ENCODE data around the gene ODF2.
"Not testable (repeated sequence)": the region's sequence is repeated elsewhere in the genome, so short reads cannot be mapped to it uniquely, and the experiment has no call there.

Gene ODF2

DNA sequence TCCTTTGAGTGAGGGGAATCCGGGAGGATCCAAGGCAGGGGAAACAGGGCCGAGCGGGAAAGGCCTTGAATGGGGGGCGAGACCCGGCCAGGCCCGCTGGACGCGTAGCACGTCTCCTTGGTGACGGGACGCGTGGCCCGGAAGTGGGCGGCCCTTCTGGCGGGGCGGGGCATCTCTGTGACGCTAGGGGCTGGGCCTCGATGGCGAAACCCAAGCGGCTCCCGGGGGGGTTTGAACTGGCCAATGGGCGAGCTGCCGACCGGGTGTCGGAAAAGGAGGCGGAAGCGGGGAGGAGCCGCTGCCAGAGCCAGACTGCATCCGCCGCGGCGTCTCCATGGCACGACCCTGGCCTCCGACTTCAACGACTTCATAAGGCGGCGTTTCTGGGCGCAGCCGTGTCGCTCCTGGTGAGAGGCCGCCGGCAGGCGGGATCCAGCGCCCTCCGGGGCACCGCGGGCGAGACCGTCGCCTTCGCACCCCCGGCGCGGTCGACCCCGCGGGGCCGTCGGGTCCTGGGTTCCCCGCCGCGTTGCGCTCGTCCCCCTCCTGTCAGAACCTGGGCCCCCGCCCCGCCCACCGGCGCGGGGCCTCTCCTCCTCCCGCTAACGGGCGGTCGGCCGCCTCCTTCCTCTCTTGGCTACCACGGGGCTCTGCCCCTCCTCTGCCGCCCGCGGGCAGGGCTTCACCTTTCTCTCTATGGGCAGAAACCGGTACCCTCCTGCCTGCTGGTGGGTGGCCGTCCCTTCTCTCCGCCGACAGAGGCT lies at the start of gene ODF2:
TSS of gene ODF2 (plus strand) at position 158 of the 764 bp plus-strand sequence. CDS start at position 244, 86 bp downstream.
- in situ Hi-C loops (cut with HindIII; ENCODE audit: low sequenced_read_pairs), result loop anchor here (5.0 kb wide), 1 partner anchor 96 kb away; the partner anchor contains the start of gene SPTAN1

DNA sequence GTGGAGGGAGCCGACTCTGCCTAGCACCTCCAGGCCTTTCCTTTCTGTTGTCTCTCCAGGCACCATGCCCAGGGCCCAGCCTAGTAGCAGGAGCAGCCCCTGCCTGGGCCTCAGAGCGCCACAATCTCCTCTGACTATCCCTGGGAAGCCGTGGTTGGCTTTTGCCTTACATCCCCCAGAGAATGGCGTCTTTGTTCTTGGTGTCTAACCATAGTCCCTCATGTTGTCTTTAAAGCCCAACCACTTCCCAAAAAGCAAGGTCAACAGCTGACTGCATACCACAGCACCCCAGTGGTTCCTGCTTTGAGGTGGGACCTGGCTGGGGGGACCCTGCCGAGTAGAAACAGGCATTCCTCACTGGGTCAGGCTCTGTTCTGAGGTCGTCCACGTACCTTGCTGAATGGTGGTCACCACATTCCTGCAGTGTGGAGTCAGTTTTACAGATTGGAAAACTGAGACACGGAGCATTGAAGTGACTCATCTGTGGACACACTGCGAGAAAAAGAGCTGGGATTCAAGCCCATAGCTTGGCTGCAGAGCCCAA lies 48.9 kb upstream of the ODF2 start:
- in situ Hi-C loops (cut with HindIII; ENCODE audit: low sequenced_read_pairs), result no loop called here

DNA sequence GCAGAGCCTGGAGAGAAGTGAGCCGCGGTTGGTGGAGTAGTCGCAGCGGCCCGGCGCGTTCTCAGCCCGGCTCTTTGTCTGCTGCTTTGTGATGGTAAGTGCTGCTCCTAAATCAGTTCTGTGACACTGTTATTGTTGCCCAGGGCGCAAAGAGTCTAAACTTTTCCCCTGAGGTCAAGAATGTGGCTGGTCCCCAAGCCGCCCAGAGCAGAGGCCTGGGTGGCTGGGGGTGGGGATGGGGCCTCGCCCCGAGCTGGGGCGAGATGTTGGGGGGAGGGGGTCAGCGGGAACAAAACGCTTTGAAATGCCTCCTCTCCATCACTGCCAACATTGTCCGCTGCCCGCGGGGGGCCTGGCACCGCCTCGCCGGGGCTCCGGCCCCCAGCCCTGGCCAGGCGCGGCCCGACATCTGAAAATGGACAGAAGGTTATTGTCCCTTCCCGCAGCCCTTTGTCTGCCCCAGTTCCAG lies 46.8 kb upstream of the ODF2 start:
- in situ Hi-C loops (cut with HindIII; ENCODE audit: low sequenced_read_pairs), result no loop called here

DNA sequence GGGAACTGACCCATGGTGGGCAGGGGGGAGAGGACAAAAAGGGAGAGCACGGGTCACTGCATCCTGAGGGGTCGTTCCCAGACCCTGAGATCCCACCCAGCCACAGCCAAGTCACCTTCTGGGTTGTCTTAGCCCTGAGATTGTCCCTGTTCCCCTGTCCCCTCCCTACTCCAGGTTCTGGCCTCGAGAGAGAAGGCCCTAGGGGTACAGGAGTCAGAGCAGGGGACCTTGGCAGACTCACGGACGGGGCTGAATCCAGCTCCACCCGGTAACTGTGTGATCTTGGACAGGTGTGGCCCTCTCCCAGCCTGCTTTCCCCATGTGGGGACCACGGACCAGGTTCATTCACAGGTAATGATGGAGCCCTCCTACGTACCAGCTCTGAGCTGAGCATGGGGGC lies 46.4 kb upstream of the ODF2 start:
- in situ Hi-C loops (cut with HindIII; ENCODE audit: low sequenced_read_pairs), result no loop called here

DNA sequence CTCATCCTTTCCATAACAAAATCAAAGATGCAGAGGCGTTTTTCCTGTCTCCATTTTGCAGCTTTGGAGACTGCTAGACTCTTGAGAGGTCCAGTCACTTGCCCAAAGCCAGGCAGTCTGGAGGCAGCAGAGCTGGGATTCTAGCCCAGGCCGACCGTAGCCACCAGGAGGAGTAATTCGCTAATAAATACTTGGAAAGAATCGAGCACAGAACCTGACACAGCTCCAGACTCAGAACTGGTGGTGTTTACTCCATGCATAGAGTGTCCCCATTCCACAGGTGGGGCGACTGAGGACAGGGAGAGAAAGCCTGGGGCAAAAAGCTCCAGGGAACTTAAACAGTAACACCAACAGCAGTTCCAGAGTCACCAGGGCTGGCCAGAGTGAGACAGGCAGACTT lies 45.8 kb upstream of the ODF2 start:
- in situ Hi-C loops (cut with HindIII; ENCODE audit: low sequenced_read_pairs), result no loop called here

DNA sequence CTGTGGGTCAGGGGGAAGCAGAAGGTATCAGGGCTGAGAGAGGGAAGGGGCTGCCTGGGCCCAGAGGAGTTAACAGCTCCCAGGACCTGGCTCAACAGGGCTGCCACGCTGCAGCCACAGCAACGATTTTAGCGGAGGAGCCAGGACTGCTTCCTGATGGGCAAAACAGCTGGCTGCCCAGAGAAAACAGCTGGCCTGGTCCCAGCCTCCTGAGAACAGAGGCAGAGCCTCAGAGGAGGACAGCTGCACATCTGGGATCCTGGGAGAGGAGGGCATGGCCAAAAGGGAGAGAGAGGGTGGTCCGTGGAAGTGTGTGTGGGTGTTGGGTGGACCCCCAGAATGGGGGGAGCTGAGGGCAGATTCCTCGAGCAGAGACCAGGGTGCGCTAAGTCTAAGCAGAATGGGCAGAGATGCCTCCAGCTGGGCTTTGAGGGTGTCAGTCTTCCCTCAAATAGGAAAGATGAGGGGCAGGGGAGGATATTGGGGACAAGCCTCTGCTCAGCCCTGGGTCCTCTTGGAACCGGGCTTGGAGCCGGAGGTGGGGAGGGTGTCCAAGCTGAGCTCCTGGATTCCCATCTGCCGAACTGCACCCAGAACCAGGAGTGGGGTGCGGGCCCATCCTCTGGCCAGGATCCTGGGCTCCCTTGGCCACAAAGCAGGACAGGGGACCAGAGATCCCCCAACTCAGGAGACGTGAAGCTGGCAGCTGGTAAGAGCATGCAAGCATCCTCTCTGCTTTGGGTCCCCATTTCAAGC lies 44.3 kb upstream of the ODF2 start:
- in situ Hi-C loops (cut with HindIII; ENCODE audit: low sequenced_read_pairs), result no loop called here

DNA sequence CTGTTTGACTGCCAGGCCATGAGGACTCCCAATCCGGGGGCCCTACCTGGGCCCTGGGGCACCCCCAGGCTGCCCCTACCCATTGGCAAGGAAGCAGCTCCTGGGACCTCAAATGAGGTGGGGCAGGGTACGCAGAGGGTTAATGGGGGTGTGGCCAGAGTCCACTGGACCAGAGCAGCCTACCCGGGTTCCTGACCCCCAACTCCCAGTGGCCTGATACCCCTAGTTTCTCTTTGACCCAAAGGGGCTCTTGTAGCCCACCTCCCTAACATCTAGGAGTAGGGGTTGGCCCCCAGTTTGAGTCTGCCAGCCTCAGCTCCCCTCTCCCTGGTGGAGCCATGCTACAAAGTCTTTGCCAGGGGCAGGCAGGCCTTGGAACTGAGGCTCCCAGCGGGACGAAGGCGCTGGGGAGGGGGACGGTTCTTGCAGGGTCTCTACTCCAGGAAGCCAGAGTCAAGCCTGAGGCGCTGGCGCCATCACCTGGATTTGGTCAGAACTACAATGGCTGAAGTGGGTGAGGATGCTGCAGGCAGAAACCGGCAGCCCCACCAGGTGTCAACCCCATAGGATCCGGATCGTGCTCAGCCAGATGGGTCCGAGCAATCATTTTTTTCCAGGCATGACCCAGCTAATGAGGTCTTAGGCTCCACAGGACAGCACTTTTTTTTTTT lies 43.6 kb upstream of the ODF2 start:
- in situ Hi-C loops (cut with HindIII; ENCODE audit: low sequenced_read_pairs), result no loop called here

DNA sequence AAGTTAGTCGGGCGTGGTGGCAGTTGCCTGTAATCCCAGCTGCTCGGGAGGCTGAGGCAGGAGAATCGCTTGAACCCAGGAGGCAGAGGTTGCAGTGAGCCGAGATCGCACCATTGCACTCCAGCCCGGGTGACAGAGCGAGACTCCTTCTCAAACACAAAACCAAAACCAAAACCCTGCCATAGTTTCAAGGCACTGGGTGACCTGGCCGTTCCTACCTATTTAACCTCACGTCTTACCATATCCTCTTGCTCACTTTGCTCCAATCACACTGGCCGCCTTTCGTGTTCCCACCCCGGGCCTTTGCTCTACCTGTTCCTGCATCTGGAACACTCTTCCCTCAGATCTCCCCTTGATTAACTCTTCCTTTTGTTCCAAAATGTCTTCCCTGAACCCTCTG lies 42.1 kb upstream of the ODF2 start:
- in situ Hi-C loops (cut with HindIII; ENCODE audit: low sequenced_read_pairs), result not testable (repeated sequence)

DNA sequence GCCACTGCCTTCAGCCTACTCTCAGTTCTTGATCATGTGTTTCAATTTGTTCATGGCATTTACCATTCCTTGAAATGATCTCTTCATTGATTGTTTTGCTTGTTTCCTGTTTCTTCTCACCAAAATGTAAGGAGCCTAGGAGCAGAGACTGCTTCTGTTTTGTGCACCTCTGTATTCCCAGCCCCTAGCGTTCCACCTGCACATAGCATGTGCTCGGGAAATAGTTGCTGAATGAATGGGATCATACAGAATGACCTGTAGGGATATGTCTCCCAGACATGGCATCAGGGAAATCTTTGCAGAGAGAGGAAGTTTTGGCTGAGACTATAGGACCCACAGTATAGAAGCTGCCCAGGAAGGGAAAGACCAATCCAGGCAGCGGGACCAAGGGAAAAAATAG lies 41.3 kb upstream of the ODF2 start:
- in situ Hi-C loops (cut with HindIII; ENCODE audit: low sequenced_read_pairs), result no loop called here

DNA sequence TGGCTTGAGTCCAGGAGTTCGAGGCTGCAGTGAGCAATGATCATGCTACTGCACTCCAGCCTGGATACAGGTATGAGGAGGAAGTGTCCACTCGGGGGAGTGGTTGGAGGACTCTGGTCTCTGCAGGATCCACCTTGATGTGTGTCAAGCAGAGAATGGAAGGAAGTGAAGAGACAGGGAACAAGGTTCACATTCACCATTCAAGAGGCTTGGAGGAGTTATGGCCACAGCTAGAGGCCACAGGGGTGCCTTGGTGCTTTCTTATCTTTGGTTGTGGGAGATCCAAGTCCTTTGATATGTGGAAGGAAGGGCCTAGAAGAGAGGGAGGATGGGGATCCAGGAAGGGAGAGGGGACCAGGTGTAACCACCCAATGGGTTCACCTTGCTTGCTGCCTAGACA lies 40.5 kb upstream of the ODF2 start:
- in situ Hi-C loops (cut with HindIII; ENCODE audit: low sequenced_read_pairs), result no loop called here

DNA sequence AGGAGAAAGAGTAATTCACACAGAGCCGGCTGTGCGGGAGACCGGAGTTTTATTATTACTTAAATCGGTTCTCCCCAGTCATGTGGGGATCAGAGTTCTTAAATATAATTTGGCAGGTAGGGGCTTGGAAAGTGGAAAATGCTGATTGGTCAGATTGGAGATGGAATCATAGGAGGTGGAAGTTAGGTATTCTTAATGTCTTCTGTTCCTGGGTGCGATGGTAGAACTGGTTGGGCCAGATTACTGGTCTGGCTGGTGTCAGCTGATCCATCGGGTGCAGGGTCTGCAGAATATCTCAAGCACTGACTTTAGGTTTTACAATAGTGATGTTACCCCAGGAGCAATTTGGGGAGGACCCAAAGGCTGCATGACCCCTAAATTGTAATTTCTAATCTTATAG lies 39.8 kb upstream of the ODF2 start:
- in situ Hi-C loops (cut with HindIII; ENCODE audit: low sequenced_read_pairs), result no loop called here

DNA sequence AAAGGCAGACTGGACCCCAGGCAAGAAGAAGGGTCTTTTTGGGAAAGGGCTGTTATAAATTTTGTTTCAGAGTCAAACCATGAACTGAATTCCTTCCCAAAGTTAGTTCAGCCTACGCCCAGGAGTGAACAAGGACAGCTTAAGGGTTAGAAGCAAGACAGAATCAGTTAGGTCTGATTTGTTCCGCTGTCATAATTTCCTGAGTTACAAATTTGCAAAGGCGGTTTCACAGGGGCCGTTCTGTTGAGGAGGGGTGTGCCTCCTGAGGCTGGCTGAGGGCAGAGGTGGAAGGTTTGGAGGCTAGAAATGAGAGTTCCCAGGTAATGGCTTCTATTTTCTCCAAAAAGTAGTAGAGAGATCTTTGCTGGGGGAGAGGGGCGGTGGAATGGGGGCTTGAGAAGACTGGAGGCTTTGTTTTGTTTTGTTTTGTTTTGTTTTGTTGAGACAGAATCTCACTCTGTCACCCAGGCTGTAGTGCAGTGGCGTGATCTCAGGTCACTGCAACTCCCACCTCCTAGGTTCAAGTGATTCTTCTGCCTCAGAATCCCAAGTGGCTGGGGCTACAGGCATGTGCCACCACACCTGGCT lies 39.3 kb upstream of the ODF2 start:
- in situ Hi-C loops (cut with HindIII; ENCODE audit: low sequenced_read_pairs), result no loop called here

DNA sequence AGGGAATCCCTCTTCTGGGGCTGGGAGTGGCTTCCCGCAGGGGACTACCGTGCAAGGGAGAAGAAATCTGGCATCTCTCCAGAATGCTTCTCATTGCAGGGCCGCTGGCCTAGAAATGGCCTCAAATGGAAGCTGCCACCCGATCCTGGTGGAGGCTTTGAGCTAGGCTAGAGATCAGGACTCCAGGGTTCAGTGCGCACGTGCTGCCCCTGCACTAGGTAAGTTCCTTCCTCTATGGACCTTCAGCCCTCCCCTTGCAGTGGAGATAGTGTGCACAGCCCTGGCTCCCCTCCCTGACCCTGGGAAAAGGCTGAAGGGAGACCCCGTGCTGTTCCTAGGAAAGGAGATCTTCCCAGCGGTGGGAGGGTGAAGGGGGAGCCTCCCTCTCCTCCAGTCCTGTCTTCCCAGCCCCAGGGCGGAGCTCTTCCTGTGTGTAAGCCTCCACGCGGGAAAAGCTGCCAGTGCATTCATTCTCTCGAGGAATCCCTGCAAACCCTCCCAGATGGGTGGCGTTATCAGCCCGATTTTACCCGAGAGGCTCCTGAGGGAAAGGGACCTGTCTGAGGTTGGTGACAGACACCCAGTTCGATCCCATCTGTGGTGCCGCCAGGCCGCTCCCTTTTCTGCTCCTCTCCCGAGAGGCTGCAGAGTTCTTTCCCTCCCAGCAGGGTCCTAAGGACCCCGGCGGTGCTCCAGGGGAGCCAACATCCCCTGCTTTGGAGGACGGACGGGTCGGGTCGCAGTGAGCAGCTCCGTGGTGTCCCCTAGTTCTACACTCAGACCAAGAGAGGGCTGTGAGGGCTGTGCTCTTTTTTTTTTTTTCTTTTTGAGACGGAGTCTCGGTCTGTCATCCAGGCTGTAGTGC lies 36.5 kb upstream of the ODF2 start:
- in situ Hi-C loops (cut with HindIII; ENCODE audit: low sequenced_read_pairs), result no loop called here

DNA sequence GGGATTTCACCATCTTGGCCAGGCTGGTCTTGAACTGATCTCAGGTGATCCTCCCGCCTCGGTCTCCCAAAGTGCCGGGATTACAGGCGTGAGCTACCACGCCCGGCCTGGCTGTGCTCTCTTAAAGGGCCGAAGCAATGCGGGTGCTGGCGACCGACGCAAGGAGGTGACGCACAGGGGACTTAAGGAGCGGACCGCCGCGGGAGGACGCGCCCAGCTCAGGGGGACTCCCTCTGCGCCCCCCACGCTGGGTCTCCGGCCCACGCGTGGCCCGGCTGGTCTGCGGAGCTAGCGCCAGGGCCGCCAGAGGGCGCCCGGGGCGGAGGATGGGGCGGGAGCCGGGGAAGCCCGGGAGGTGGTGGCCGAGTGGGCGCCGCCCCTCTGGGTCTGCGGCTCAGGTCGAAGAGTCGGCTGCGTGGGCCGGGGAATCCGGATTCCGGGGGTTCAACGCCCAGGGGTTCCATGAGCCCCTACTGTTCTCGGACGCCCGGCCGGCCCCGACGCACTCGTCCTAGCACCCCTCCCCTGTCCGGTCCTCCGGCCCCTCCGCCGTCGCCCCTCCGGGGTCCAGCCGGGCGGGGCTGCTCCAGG lies 35.7 kb upstream of the ODF2 start:
- in situ Hi-C loops (cut with HindIII; ENCODE audit: low sequenced_read_pairs), result no loop called here

DNA sequence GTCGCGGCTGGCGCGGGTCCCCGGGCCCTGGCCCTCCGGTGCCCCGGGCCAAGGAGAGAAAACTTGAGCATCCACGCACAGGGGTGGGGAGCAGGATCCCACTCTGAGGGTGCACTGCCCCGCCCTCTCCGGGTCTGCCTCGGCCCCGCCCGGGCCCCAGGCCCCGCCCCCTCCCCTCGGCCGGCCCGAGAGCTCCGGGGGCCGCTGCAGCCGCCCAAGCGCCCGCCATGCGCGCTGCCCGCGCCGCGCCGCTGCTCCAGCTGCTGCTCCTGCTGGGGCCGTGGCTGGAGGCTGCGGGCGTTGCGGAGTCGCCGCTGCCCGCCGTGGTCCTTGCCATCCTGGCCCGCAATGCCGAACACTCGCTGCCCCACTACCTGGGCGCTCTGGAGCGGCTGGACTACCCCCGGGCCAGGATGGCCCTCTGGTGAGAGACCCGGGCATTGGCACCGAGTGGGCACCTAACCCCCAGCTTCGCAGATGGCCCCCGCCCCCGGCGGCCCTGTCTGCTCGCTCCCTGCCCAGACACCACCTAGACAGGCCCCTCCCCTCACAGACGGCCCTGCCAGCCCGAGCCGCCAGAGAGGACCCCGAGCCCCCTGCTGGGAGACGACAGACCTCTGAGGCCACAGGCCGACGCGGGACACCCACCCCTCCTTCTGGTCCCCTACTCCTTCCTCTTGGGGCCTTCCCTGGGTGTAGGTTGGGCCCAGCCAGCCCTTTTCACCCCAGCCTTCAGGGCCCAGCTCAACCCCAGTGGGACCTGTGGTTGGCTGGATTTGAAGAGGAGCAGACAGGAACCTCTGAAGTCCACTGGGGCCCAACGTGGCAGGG lies 34.9 kb upstream of the ODF2 start, which contains the start of gene CERCAM:
TSS of gene CERCAM (plus strand) at position 207 of the 831 bp plus-strand sequence. CDS start at position 228, 21 bp downstream.
- in situ Hi-C loops (cut with HindIII; ENCODE audit: low sequenced_read_pairs), result no loop called here

DNA sequence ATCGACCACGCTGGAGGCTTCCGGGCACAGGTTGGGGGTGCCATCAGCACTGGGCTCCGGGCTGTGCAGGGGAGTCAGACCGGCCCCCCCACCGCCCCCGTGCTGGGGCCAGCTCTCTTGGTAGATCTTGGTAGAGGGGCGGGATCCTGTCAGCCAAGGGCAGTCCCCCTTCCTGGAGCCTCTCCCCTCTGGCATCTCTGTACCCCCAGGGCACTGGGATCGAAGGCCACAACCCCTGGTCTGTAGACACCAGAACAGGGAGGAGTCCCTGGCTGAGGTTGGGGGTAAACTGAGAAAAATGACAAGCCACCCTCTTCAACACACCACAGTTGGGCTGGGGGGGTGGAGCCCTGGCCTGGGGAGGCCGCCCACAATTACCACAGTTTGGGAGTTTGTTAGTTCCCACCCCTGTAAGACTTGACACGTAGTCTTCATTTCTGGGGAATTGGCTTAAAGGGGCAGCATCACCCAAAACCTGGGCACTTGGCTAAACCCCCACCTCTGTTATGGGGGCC lies 34.3 kb upstream of the ODF2 start:
- in situ Hi-C loops (cut with HindIII; ENCODE audit: low sequenced_read_pairs), result no loop called here

DNA sequence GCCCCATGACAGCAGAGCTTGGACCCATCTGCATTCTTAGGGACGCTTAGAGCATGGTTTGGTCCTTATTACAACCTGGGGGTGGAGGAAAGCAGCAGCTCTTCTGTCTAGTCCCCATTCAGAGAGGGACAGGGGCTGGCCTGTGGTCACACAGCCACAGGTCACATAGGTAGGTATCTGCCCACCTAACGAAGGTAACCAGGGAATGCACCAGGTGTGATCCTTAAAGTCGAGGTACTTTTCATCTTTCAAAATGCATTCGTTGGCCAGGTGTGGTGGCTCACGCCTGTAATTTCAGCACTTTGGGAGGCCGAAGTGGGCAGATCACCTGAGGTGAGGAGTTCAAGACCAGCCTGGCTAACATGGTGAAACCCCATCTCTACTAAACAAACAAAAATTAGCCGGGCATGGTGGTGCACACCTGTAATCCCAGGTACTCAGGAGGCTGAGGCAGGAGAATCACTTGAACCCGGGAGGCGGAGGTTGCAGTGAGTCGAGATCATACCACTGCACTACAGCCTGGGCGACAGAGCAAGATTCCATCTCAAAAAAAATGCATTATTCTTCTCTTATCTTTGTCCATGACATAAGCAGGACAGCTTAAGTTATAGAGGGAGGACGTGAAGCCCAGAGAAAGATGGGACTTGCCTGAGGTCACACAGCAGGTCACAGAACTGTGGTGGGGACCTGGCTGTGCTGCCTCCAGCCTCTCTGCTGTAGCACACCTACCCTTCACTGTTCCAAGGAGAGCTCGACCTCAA lies 33.6 kb upstream of the ODF2 start:
- in situ Hi-C loops (cut with HindIII; ENCODE audit: low sequenced_read_pairs), result not testable (repeated sequence)

DNA sequence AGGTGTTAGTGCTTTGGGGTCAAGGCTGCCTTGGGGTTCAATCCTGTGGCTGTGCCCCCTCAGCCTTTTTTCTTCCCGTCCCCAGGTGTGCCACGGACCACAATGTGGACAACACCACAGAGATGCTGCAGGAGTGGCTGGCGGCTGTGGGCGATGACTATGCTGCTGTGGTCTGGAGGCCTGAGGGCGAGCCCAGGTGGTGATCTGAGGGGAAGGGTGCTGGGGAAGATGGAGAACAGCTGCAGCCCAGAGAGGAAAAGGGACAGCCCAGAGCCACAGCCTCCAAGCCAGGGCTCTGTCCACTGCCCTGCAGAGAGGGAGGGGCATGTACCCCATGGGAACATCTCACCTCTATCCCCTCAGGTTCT lies 33.0 kb upstream of the ODF2 start:
- in situ Hi-C loops (cut with HindIII; ENCODE audit: low sequenced_read_pairs), result no loop called here

Data from endothelial cell of hepatic sinusoid (primary cell).